BJ (cell line): ENCODE results near the gene C11orf91. TPM values are rescaled to one million over a fixed set of nuclear protein-coding genes. Genes with fewer than 3 reads are reported as not detected.
"Not testable (repeated sequence)": the region's sequence is repeated elsewhere in the genome, so short reads cannot be mapped to it uniquely, and the experiment has no call there.

Source experiments
- CTCF ChIA-PET: fragments of 350-600 bp; formaldehyde crosslinking; extraction: SDS; loops from one replicate; lab custom pipeline; 2021; ENCODE audit warnings: antibody characterized with exemption, inconsistent platforms; lab: Yijun Ruan, JAX
- POLR2A ChIA-PET: fragments of 300-600 bp; sonication (Branson Sonifier 250); formaldehyde crosslinking; extraction: SDS; loops from one replicate; lab custom pipeline; 2021; ENCODE audit warnings: antibody characterized with exemption; lab: Charles Lee
- DNase-seq: peaks from one replicate; pipeline ENCODE4 v3.0.0-alpha.2; 2011; ENCODE audit warnings: low read depth
- H3K27me3 ChIP-seq: 2 replicates; pipeline ENCODE4 v1.6.0; 2011; ENCODE audit warnings: low read length; ENCODE audit not compliant: control insufficient read depth, insufficient read depth
- H3K36me3 ChIP-seq: 2 replicates; pipeline ENCODE4 v1.5.1; 2011; ENCODE audit warnings: low read length; ENCODE audit not compliant: control insufficient read depth, insufficient read depth
- H3K4me3 ChIP-seq: 2 replicates; pipeline ENCODE4 v1.5.1; 2011; ENCODE audit warnings: low read depth, mild to moderate bottlenecking, control low read depth, low read length
- CTCF ChIP-seq: IDR thresholded peaks from 2 replicates; pipeline ENCODE4 v1.5.1; 2011; ENCODE audit warnings: low read depth, mild to moderate bottlenecking, control low read depth, inconsistent platforms, low read length, moderate library complexity; ENCODE audit not compliant: insufficient read depth
- polyA plus RNA-seq: library from polyadenylated mRNA; depleted of rRNA; stranded (reverse); fragments of >200 nt; gene quantifications from 2 replicates; pipeline ENCODE4 v1.2.3, GENCODE V29; 2011

The C11orf91 gene
- polyA plus RNA-seq, 1 experiment = not detected

DNA sequence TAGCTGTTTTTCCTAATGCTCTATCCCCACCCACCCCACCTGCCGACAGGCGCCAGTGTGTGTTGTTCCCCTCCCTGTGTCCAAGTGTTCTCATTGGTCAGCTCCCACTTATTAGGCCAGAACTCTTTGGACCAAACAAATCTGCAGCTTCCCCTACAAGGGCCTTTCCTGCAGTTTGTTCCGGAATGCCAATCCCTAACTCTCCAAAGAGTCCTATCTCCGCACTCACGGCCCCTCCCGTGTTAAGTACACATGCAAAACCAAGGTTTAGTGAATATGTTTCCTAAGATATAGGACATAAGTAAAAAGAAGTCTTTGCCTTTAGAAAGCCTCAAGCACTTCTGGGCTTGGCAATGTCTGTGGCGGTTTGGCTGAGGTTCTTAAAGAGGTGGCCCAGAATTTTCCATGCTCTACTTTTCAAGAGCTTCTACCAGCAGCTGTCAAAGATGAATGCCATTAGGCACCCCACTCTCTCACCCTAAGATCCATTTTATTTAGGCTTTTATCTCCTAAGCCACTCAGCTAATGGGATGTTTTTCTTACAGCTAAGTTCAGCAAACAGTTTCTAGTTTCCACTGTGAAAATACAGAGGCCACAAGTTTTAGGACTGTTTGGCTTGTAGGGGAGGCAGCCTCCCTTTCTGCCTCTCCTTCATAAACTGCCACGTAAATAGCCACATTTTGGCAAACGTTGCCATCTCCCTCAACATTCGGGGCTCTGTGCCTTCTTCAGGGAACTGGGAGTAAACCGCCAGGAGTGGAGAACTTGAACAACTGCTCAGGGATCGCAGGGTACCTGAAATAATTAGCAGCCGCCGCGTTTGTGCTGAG is 34.0 kb upstream of the C11orf91 start:
- ChIA-PET CTCF (interaction anchor here (0.7 to 1.5 kb wide), 3 partner anchors 8 to 35 kb away, joined by 3 to 6 read pairs (median 4); no protein-coding TSS in a partner anchor), POLR2A (interaction anchor here (0.7 kb wide), 1 partner anchor 322 kb away, joined by 5 read pairs; no protein-coding TSS in a partner anchor)
- DNase-seq = no peak
- TF ChIP-seq CTCF = no peak
- no peaks in the 10 kb centered on the region for H3K27me3 ChIP-seq
- peak overlapping the region; percentile 85 for H3K4me3 ChIP-seq
- H3K36me3 ChIP-seq = no peaks in the 10 kb centered on the region; the same call in 1 of the 2 replicates

DNA sequence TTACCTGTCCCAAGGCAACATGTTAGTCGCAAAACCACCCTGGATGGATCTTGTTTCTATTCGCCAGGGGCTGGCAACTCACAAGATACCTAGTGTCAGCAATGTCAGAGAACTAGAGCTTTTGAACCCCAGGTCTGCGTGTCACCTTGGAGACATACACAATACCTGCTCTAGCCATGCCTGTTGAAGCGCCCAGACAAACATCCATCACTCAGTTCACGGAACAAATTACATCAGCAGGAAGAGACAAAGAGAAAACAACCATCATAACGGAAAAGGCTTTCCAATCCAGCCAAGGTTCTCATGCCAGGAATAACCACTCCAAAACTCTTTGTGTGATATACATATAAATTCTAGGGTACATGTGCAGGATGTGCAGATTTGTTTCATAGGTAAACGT is 33.4 kb upstream of the C11orf91 start:
- H3K4me3 ChIP-seq = peak overlapping the region; percentile 85
- POLR2A ChIA-PET = no interaction called here
- no peak for DNase-seq
- no peaks in the 10 kb centered on the region; the same call in 1 of the 2 replicates for H3K36me3 ChIP-seq
- no peak for TF ChIP-seq CTCF
- CTCF ChIA-PET = interaction anchor here (0.7 to 1.5 kb wide), 4 partner anchors 9 to 164 kb away, joined by 3 to 6 read pairs (median 4); no protein-coding TSS in a partner anchor
- no peaks in the 10 kb centered on the region for H3K27me3 ChIP-seq

DNA sequence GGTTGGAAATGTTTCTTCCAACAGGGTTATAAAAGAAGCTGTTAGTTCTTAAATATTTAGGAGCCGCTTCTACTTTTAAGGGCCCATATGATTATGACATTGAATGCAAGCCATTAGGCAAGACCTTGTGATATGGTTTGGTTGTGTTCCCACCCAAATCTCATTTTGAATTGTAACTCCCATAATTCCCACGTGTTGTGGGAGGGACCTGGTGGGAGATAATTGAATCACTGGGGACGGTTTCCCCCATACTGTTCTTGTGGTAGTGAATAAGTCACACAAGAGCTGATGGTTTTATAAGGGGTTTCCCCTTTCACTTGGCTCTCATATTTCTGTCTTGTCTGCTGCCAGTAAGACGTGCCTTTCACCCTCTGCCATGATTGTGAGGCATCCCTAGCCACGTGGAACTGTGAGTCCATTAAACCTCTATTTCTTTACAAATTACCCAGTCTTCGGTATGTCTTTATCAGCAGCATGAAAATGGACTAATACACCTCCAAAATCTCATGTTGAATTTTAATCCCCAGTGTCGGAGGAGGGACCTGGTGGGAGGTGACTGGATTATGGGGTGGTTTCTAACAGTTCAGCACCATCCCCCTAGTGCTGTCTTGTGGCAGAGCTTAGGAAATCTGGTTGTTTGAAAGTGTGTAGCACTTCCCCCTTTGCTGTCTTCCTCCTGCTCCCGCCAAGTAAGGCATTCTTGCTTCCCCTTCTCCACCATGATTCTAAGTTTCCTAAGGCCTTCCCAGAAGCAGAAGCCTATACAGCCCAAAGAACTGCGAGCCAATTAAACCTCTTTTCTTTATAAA is 31.3 kb upstream of the C11orf91 start:
- ChIA-PET CTCF (interaction anchor here (0.8 kb wide), 1 partner anchor 16 kb away, joined by 4 read pairs; no protein-coding TSS in a partner anchor), POLR2A (no interaction called here)
- Histone ChIP-seq H3K4me3 (no peak overlapping the region), H3K36me3 (no peaks in the 10 kb centered on the region; the same call in 1 of the 2 replicates), H3K27me3 (no peaks in the 10 kb centered on the region)
- no peak for TF ChIP-seq CTCF
- DNase-seq = no peak

- DNase-seq = no peak
- POLR2A ChIA-PET = no interaction called here
- Histone ChIP-seq H3K36me3 (no peaks in the 10 kb centered on the region; the same call in 1 of the 2 replicates), H3K4me3 (no peak overlapping the region), H3K27me3 (no peaks in the 10 kb centered on the region)
- CTCF ChIA-PET = interaction anchor here (0.8 kb wide), 1 partner anchor 12 kb away, joined by 3 read pairs; no protein-coding TSS in a partner anchor
- TF ChIP-seq CTCF = no peak
These were observed 30.1 kb upstream of the C11orf91 start for GRCh38 chr11:33730716-33731115.

DNA sequence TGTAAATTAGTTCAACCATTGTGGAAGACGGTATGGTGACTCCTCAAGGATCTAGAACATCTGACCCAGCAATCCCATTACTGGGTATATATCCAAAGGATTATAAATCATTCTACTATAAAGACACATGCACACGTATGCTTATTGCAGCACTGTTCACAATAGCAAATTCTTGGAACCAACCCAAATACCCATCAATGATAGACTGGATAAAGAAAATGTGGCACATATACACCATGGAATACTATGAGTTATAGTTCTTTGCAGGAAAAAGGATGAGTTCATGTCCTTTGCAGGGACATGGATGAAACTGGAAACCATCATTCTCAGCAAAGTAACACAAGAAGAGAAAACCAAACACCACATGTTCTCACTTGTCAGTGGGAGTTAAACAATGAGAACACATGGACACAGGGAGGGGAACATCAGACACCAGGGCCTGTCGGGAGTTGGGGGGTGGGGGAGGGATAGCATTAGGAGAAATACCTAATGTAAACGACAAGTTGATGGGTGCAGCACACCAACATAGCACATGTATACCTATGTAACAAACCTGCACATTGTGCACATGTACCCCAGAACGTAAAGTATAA is 28.5 kb upstream of the C11orf91 start:
- H3K4me3 ChIP-seq, DNase-seq, H3K27me3 ChIP-seq, CTCF ChIA-PET, POLR2A ChIA-PET, H3K36me3 ChIP-seq: not testable (repeated sequence)

GRCh38 chr11:33727539-33727938 is 26.9 kb upstream of the C11orf91 start:
- POLR2A ChIA-PET, H3K36me3 ChIP-seq: not testable (repeated sequence)
- CTCF ChIA-PET = interaction anchor here (1.8 kb wide), 1 partner anchor 15 kb away, joined by 5 read pairs; no protein-coding TSS in a partner anchor

More at GRCh38 chr11:33727539-33727938, 26.9 kb upstream of the C11orf91 start:
- not testable (repeated sequence) for DNase-seq, H3K4me3 ChIP-seq, H3K27me3 ChIP-seq
